Fibroblast of the conjunctiva (primary cell): ENCODE data around the gene EML4.
A peak's percentile ranks its signal among the peaks of the same experiment; 100 is the strongest.
"Not testable (repeated sequence)": the region's sequence is repeated elsewhere in the genome, so short reads cannot be mapped to it uniquely, and the experiment has no call there.

Experiments used
- DNase-seq: peaks from one replicate; pipeline ENCODE4 v3.0.0-alpha.2; 2010; ENCODE audit warnings: low read depth

The EML4 gene

GRCh38 chr2:42335514-42336104 lies 166.5 kb downstream of the EML4 start:
- no peak for DNase-seq

- no peak for DNase-seq
Observed at GRCh38 chr2:42336361-42336965, 167.3 kb downstream of the EML4 start.

- DNase-seq = no peak
Observed at GRCh38 chr2:42337356-42337820, 168.2 kb downstream of the EML4 start.

GRCh38 chr2:42337846-42338566 lies 168.9 kb downstream of the EML4 start:
- no peak for DNase-seq

- no peak for DNase-seq
Observed at GRCh38 chr2:42338567-42339190, 169.5 kb downstream of the EML4 start.

GRCh38 chr2:42339191-42339912 lies 170.2 kb downstream of the EML4 start:
- no peak for DNase-seq

GRCh38 chr2:42340045-42340937 lies 171.1 kb downstream of the EML4 start:
- no peak for DNase-seq

- DNase-seq = no peak
Observed at GRCh38 chr2:42340938-42341636, 171.9 kb downstream of the EML4 start.

- DNase-seq = peak; percentile 61
Observed at GRCh38 chr2:42342061-42342794, 173.1 kb downstream of the EML4 start.

GRCh38 chr2:42342795-42343241 lies 173.7 kb downstream of the EML4 start:
- no peak for DNase-seq

GRCh38 chr2:42345986-42346385 lies 176.8 kb downstream of the EML4 start:
- DNase-seq = no peak

- not testable (repeated sequence) for DNase-seq
Observed at GRCh38 chr2:42346856-42347255, 177.7 kb downstream of the EML4 start.

- DNase-seq = not testable (repeated sequence)
Observed at GRCh38 chr2:42347518-42347917, 178.4 kb downstream of the EML4 start.

GRCh38 chr2:42348113-42348805 lies 179.1 kb downstream of the EML4 start:
- DNase-seq = no peak

- DNase-seq = no peak
Observed at GRCh38 chr2:42350434-42351063, 181.4 kb downstream of the EML4 start.

- no peak for DNase-seq
Observed at GRCh38 chr2:42351864-42352263, 182.7 kb downstream of the EML4 start.

GRCh38 chr2:42353792-42354429 lies 184.8 kb downstream of the EML4 start:
- DNase-seq = no peak
